Kidney (tissue), 14 donors: ENCODE results near the gene VPS13C. TPM values are rescaled to one million over a fixed set of nuclear protein-coding genes. Genes with fewer than 3 reads are reported as not detected.

Source experiments
- DNase-seq, 5 donors: peaks; one replicate each; pipeline ENCODE4 v3.0.0-alpha.2; 2013 to 2020
- FAIRE-seq: peaks from 2 replicates; lab custom pipeline; 2012; peaks lifted over from hg19 to GRCh38; lab: Jason Lieb, UNC
- H3K27ac ChIP-seq, 2 donors: one replicate each; pipeline ENCODE4 v1.7.0; 2013; ENCODE audit warnings: low read depth in 2 of 2, low read length in 2 of 2, inconsistent platforms in 1 of 2
- H3K27me3 ChIP-seq: one replicate; pipeline ENCODE4 v1.7.1; 2013; ENCODE audit warnings: low read length, inconsistent platforms; ENCODE audit not compliant: control insufficient read depth, insufficient read depth
- H3K36me3 ChIP-seq, 3 donors: one replicate each; pipeline versions ENCODE4 v1.7.0 to v1.7.1; 2013; ENCODE audit warnings: low read length in 3 of 3, control low read depth in 1 of 3, inconsistent platforms in 1 of 3; ENCODE audit not compliant: insufficient read depth in 3 of 3, control insufficient read depth in 2 of 3
- H3K4me1 ChIP-seq, 3 donors: one replicate each; pipeline versions ENCODE4 v1.7.0 to v1.7.1; 2013; ENCODE audit warnings: low read length in 3 of 3, inconsistent platforms in 1 of 3, low read depth in 1 of 3; ENCODE audit not compliant: control insufficient read depth in 2 of 3, insufficient read depth in 2 of 3
- H3K4me3 ChIP-seq, 3 donors: one replicate each; pipeline versions ENCODE4 v1.7.0 to v1.8.1; 2013; ENCODE audit warnings: low read length in 3 of 3, control low read depth in 1 of 3, inconsistent platforms in 1 of 3
- H3K9ac ChIP-seq, 3 donors: one replicate each; pipeline versions ENCODE4 v1.7.0 to v1.7.1; 2013; ENCODE audit warnings: low read length in 3 of 3, control low read depth in 1 of 3, inconsistent platforms in 1 of 3
- H3K9me3 ChIP-seq, 3 donors: one replicate each; pipeline versions ENCODE4 v1.7.0 to v1.7.1; 2013; ENCODE audit warnings: low read length in 3 of 3, control low read depth in 1 of 3, inconsistent platforms in 1 of 3; ENCODE audit not compliant: control insufficient read depth in 2 of 3, insufficient read depth in 1 of 3
- CTCF ChIP-seq: IDR thresholded peaks from 3 replicates; pipeline ENCODE4 v1.5.1; 2012; ENCODE audit warnings: mild to moderate bottlenecking, moderate library complexity, borderline replicate concordance; ENCODE audit not compliant: insufficient read depth; ENCODE audit errors: extremely low read depth
- intact Hi-C: fragments of 100-400 bp; cut with DNase I; formaldehyde crosslinking; loops from one replicate; pipeline ENCODE4 v1.11.1; 2022
- polyA plus RNA-seq: library from polyadenylated mRNA; stranded (reverse); fragments of 350-450 nt; fragmentation: Illumina TruSeq; extraction: RNeasy Lipid Tissue Mini Kit (QIAGEN cat#74804); gene quantifications from one replicate; pipeline ENCODE4 v1.2.3, GENCODE V29; 2014; ENCODE audit warnings: low read depth, low replicate concordance; ENCODE audit not compliant: insufficient read depth
- total RNA-seq: library from RNA; stranded (reverse); fragmentation: NEBNext Ultra II Directional; extraction: Animal tissue kit (Norgen Biotek cat#: 25700); gene quantifications from one replicate; pipeline ENCODE4 v1.2.1, GENCODE V29; 2021
- donor health status: control.
- donor health status: control.
- donor health status: control.
- donor health status: control.
- donor health status: control.
- donor health status: DM: yes; HTN: yes; CAD: no.
- donor health status: Normal renal cell carcinoma (clear cell type).

Gene VPS13C
- total and polyA plus RNA-seq, 2 donors from 2014 or later, result 12.5 to 106 TPM

- intact Hi-C loops, result no loop called here
- peak overlapping the region; percentile 61 to 88 (median 81) for H3K9ac ChIP-seq
- peaks cover 0 to 2% (median 2%) of the 10 kb centered on the region in 3 donors for H3K4me1 ChIP-seq
- peak overlapping the region; percentile 73 to 87 (median 77) for H3K4me3 ChIP-seq
- no peaks in the 10 kb centered on the region for H3K36me3 ChIP-seq
- TF ChIP-seq CTCF, result no peak
- H3K27me3 ChIP-seq, result no peaks in the 10 kb centered on the region
- peak overlapping the region in 1 of 2 donors; percentile 90 for H3K27ac ChIP-seq
- no peaks in the 10 kb centered on the region for H3K9me3 ChIP-seq
- FAIRE-seq, result no peak
- peak in 1 of 5 donors; percentile 14 for DNase-seq
Measured at GRCh38 chr15:62059108-62059815, 985 bp downstream of the VPS13C start.

GRCh38 chr15:62058327-62059028 is 1.8 kb downstream of the VPS13C start:
- no peak overlapping the region for H3K4me3 ChIP-seq

GRCh38 chr15:62057341-62057980 is 2.8 kb downstream of the VPS13C start:
- peaks cover 0 to 8% (median 2%) of the 10 kb centered on the region in 3 donors for H3K4me1 ChIP-seq
- H3K9me3 ChIP-seq, result no peaks in the 10 kb centered on the region
- H3K27ac ChIP-seq, result no peak overlapping the region
- no peaks in the 10 kb centered on the region for H3K27me3 ChIP-seq
- peak; percentile 44 for FAIRE-seq
- intact Hi-C loops, result no loop called here
- H3K36me3 ChIP-seq, result no peaks in the 10 kb centered on the region
- H3K4me3 ChIP-seq, result no peak overlapping the region
- DNase-seq, result no peak
- no peak overlapping the region for H3K9ac ChIP-seq
- TF ChIP-seq CTCF, result no peak

More at GRCh38 chr15:62058327-62059028, 1.8 kb downstream of the VPS13C start:
- peaks cover 0 to 5% (median 2%) of the 10 kb centered on the region in 3 donors for H3K4me1 ChIP-seq
- H3K9me3 ChIP-seq, result no peaks in the 10 kb centered on the region
- TF ChIP-seq CTCF, result no peak
- DNase-seq, result no peak
- no peaks in the 10 kb centered on the region for H3K27me3 ChIP-seq
- no peaks in the 10 kb centered on the region for H3K36me3 ChIP-seq
- no peak for FAIRE-seq
- no peak overlapping the region for H3K9ac ChIP-seq
- intact Hi-C loops, result no loop called here
- H3K27ac ChIP-seq, result no peak overlapping the region
